Fibroblast of mammary gland (primary cell): Measurements from ENCODE around the gene EVI5.
A peak's percentile ranks its signal among the peaks of the same experiment; 100 is the strongest.

Experiments used
- DNase-seq: peaks from one replicate; pipeline ENCODE4 v3.0.0-alpha.2; 2010; ENCODE audit warnings: low read depth
- H3K4me3 ChIP-seq: 2 replicates; pipeline ENCODE4 v1.5.1; 2011; ENCODE audit warnings: low read depth, mild to moderate bottlenecking, low read length, moderate library complexity; ENCODE audit not compliant: control insufficient read depth
- CTCF ChIP-seq: conservative IDR thresholded peaks from 2 replicates; pipeline ENCODE4 v1.5.1; 2011; ENCODE audit warnings: low read depth, low read length, inconsistent platforms; ENCODE audit not compliant: control insufficient read depth, insufficient read depth

The EVI5 gene

GRCh38 chr1:92519043-92519442 is 265.9 kb downstream of the EVI5 start:
- no peak overlapping the region for H3K4me3 ChIP-seq
- no peak for DNase-seq
- TF ChIP-seq CTCF: no peak

DNA sequence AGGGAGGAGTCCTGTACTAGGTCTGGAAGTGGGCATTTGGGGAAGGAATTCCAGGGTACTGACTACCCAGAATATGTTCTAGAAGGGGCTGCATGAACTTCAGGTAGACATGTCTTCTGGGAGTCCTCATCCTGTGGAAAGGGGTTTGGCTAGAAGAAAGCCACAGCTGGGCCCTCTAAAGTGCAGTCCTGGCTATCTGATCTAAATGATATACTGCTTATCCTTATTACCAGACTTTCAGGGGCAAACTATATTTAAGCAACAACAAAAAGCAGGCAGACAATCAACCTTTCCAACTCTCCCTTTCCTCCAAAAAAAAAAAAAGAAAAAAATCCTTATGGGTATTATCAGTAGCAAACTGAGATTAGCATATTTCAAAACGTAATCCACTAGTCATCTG is 268.3 kb downstream of the EVI5 start:
- TF ChIP-seq CTCF: no peak
- DNase-seq: no peak
- no peak overlapping the region for H3K4me3 ChIP-seq

DNA sequence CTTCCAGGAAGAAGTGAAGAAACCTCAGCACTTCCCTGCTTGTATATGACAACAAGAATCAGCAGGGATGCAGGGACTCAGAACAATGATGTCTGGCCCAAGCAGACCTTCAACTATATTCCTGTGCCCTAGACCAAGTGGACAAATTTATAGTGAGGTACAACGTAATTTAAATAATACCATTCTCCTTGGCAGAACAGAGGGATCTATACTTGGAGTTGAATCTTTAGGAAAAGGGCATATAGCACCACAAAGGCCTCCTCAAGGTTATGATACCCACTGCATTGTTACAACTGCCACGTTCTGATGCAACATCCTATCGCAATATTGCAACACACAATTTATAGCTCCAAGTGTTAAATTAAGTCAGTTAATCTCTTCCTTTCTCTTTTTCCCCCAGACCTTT is 269.1 kb downstream of the EVI5 start:
- H3K4me3 ChIP-seq: no peak overlapping the region

DNA sequence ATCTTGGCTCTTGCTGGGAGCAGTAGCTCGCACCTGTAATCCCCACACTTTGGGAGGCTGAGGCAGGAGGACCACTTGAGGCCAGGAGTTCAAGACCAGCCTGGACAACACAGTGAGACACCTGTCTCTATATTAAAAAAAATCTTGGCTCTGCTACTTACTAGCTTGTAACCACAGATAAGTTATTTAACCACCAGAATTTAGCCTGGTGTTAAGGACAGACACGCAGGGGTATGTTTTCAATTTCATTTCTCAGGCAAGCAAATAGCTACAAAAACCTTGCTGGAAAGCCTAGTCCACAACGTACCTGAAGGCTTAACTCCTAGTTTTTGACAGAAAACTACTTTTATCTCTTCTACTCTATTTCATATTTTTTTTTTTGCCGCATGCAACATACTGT is 273.4 kb downstream of the EVI5 start:
- no peak overlapping the region for H3K4me3 ChIP-seq
- no peak for TF ChIP-seq CTCF
- no peak for DNase-seq

More for the DNA sequence above, 269.1 kb downstream of the EVI5 start:
- peak; percentile 7 for DNase-seq
- no peak for TF ChIP-seq CTCF

GRCh38 chr1:92509619-92510018 is 275.3 kb downstream of the EVI5 start:
- H3K4me3 ChIP-seq: no peak overlapping the region
- no peak for TF ChIP-seq CTCF
- DNase-seq: no peak

DNA sequence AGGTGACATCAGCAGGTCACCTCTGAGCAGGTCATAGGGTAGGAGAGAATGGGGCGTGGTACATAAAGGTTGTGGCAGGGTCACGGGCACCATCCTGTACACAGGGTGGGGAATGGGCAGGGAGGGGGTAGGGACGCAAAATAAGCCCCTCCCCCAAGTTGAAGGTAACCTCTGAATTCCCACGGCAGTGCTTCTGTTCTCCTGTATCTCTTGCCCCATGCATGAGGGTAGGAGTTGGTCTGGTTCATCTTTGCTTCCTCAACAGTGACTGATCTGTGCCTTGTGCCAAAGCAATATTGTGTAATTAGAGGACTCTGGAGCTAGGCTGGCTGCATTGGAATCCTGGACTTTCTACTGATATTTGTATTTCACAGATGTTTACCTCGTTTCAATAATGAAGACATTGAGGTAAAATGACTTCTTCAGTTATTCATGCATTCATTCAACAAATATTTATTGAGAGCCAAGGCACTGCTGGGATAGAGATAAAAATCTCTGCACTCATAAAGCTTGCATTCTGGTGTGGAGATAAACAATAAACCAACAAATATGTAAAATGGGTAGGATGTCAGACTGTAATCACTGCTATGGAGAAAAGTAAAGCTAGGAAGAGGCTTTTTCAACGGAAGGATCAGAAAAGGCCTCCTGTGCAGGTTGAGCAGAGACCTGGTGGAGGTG is 279.8 kb downstream of the EVI5 start:
- no peak for DNase-seq
- TF ChIP-seq CTCF: no peak
- no peak overlapping the region for H3K4me3 ChIP-seq

DNA sequence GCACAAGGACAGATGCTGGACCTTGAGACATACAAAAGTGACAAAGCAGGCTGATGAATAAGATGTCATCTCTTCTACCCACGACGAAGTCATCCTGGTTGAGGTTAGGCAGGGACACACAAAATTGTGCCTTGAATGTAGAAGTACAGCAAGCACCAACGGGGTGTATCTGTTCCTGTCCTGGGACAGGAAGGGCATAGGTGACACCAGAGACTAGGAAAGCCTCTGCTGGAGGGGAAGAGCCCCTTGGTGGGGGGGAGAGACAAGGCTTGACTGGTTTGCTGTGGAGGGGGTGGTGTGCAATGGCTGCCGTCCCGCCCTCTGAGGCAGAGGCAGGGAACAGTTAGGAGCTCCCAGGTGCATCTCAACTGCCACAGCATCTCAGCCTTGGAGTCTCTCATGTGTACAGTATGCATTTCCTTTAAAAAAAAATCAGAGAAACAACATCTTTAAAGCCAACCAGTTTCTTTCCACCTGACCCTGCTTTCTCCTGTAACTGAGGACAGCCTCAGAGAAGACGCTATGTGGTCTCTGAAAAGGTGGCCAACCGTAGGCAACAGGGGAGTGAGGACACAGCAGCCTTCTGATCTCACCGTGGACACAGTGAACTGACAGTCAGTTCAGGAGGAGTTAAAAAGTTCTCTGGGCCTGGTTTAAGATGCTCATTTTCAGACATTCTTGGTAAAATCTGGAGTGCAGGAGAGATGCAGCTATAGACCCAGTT is 280.5 kb downstream of the EVI5 start:
- no peak for DNase-seq
- no peak overlapping the region for H3K4me3 ChIP-seq
- TF ChIP-seq CTCF: no peak
